GM10266 (cell line): ENCODE results near the gene CCN2.

Source experiments
- DNase-seq: peaks from one replicate; pipeline ENCODE4 v3.0.0; 2012; ENCODE audit errors: extremely low spot score
- CTCF ChIP-seq: IDR thresholded peaks from 2 replicates; pipeline ENCODE4 v1.5.1; 2012; ENCODE audit warnings: mild to moderate bottlenecking, low read depth; ENCODE audit not compliant: control insufficient read depth, insufficient read depth; ENCODE audit errors: missing control alignments

Gene CCN2

GRCh38 chr6:131979515-131980337 is 28.6 kb upstream of the CCN2 start:
- TF ChIP-seq CTCF = no peak
- DNase-seq = no peak

GRCh38 chr6:131978522-131978921 is 27.4 kb upstream of the CCN2 start:
- no peak for TF ChIP-seq CTCF

GRCh38 chr6:131976545-131977061 is 25.4 kb upstream of the CCN2 start:
- no peak for TF ChIP-seq CTCF
- DNase-seq = no peak

More at GRCh38 chr6:131978522-131978921, 27.4 kb upstream of the CCN2 start:
- DNase-seq = no peak

DNA sequence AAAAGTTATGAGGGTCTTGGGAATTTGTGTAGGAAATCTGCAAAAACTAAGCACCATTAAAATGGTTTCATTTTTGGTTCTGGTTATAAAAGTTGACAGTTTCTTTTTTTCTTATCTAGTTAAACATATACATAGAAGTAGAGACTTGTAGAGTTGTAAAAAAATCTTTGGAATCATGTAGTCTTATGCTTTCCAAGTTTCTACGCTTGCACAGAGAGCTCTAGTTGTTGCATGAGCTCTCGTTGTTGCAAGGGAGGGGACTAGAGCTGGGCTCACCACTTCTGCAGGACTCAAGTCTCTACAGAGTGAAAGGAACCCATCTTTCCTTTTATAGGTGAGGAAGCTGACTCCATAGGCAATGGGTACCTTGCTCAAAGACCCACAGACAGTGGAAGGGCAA is 21.6 kb upstream of the CCN2 start:
- no peak for DNase-seq
- no peak for TF ChIP-seq CTCF

GRCh38 chr6:131970076-131970859 is 19.1 kb upstream of the CCN2 start:
- no peak for TF ChIP-seq CTCF
- DNase-seq = no peak

- DNase-seq = no peak
- TF ChIP-seq CTCF = no peak
These were observed 17.5 kb upstream of the CCN2 start for GRCh38 chr6:131968656-131969055.
